ENCODE measurements around the gene UVSSA. TPM values are rescaled to one million over a fixed set of nuclear protein-coding genes. Genes with fewer than 3 reads are reported as not detected.

UVSSA gene
- total and polyA plus RNA-seq, 9 of the 15 experiments (the other 6 are each of a cell fraction or from before 2014, with no cell fraction given), result 0.21 to 14.6 (median 3.3) TPM

GRCh38 chr4:1414831-1415680, 68.0 kb downstream of the UVSSA start (continued):
- TF ChIP-seq, protein P1, sequence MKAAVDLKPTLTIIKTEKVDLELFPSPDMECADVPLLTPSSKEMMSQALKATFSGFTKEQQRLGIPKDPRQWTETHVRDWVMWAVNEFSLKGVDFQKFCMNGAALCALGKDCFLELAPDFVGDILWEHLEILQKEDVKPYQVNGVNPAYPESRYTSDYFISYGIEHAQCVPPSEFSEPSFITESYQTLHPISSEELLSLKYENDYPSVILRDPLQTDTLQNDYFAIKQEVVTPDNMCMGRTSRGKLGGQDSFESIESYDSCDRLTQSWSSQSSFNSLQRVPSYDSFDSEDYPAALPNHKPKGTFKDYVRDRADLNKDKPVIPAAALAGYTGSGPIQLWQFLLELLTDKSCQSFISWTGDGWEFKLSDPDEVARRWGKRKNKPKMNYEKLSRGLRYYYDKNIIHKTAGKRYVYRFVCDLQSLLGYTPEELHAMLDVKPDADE (conservative IDR thresholded peaks at IDR 0.05; ENCODE audit: control insufficient read depth, low read depth, low read length), result no peak
- TF ChIP-seq E2F8 (IDR thresholded peaks at IDR 0.05; ENCODE audit: low read depth, partially characterized antibody) (no peak), MNT (conservative IDR thresholded peaks at IDR 0.05) (peak; percentile 27 to 62; a peak in 2 of 4 replicates), CSDE1 (IDR thresholded peaks at IDR 0.05) (no peak), KLF13 (tag; IDR thresholded peaks at IDR 0.05; ENCODE audit: borderline replicate concordance, low read depth) (no peak), HES1 (IDR thresholded peaks at IDR 0.05; ENCODE audit: low read depth) (no peak), SAP30 (IDR thresholded peaks at IDR 0.05; ENCODE audit: borderline replicate concordance, insufficient read depth, low read depth, low read length, poor library complexity, severe bottlenecking) (no peak), NFIX (CRISPR knock-in tag; IDR thresholded peaks at IDR 0.05; ENCODE audit: low read depth) (no peak), GABPB2 (CRISPR knock-in tag; conservative IDR thresholded peaks at IDR 0.05) (no peak), ELF4 (CRISPR knock-in tag; IDR thresholded peaks at IDR 0.05) (no peak), SRSF7 (optimal IDR thresholded peaks at IDR 0.05; ENCODE audit: low read depth, low read length) (no peak), PTTG1 (tag; IDR thresholded peaks at IDR 0.05; ENCODE audit: low read depth) (no peak)
- TF ChIP-seq, protein P2, sequence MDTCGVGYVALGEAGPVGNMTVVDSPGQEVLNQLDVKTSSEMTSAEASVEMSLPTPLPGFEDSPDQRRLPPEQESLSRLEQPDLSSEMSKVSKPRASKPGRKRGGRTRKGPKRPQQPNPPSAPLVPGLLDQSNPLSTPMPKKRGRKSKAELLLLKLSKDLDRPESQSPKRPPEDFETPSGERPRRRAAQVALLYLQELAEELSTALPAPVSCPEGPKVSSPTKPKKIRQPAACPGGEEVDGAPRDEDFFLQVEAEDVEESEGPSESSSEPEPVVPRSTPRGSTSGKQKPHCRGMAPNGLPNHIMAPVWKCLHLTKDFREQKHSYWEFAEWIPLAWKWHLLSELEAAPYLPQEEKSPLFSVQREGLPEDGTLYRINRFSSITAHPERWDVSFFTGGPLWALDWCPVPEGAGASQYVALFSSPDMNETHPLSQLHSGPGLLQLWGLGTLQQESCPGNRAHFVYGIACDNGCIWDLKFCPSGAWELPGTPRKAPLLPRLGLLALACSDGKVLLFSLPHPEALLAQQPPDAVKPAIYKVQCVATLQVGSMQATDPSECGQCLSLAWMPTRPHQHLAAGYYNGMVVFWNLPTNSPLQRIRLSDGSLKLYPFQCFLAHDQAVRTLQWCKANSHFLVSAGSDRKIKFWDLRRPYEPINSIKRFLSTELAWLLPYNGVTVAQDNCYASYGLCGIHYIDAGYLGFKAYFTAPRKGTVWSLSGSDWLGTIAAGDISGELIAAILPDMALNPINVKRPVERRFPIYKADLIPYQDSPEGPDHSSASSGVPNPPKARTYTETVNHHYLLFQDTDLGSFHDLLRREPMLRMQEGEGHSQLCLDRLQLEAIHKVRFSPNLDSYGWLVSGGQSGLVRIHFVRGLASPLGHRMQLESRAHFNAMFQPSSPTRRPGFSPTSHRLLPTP (IDR thresholded peaks at IDR 0.05; ENCODE audit: borderline replicate concordance, extremely low read depth, insufficient read length), result no peak

Data from K562 (cell line).